ENCODE data around the gene NIPBL.
A peak's percentile ranks its signal among the peaks of the same experiment; 100 is the strongest.
"Not testable (repeated sequence)": the region's sequence is repeated elsewhere in the genome, so short reads cannot be mapped to it uniquely, and the experiment has no call there.

Gene NIPBL

GRCh38 chr5:37075399-37075950, 198.9 kb downstream of the NIPBL start:
- Histone ChIP-seq H3K36me3 (ENCODE audit: control insufficient read depth, insufficient read depth, low read length, severe bottlenecking) (peaks cover 20% of the 10 kb centered on the region), H3K9me3 (ENCODE audit: control insufficient read depth, low read length) (no peaks in the 10 kb centered on the region), H3K27me3 (replicated peaks; ENCODE audit: control insufficient read depth, insufficient read depth, low read length) (no peaks in the 10 kb centered on the region), H3K4me1 (ENCODE audit: control insufficient read depth, insufficient read depth, low read length) (peaks cover 20% of the 10 kb centered on the region), H3K4me3 (ENCODE audit: low read length) (no peak overlapping the region), H3K9ac (ENCODE audit: low read length) (no peak overlapping the region)
- DNase-seq (ENCODE audit: low read depth) = no peak

- Histone ChIP-seq H3K4me1 (ENCODE audit: control insufficient read depth, insufficient read depth, low read length) (peaks cover 13% of the 10 kb centered on the region), H3K9ac (ENCODE audit: low read length) (no peak overlapping the region), H3K4me3 (ENCODE audit: low read length) (no peak overlapping the region), H3K27me3 (replicated peaks; ENCODE audit: control insufficient read depth, insufficient read depth, low read length) (no peaks in the 10 kb centered on the region), H3K36me3 (ENCODE audit: control insufficient read depth, insufficient read depth, low read length, severe bottlenecking) (peaks cover 27% of the 10 kb centered on the region), H3K9me3 (ENCODE audit: control insufficient read depth, low read length) (no peaks in the 10 kb centered on the region)
- DNase-seq (ENCODE audit: low read depth) = no peak
Observed at GRCh38 chr5:37077146-37077545, 200.6 kb downstream of the NIPBL start.

- no peak for DNase-seq (ENCODE audit: low read depth)
- Histone ChIP-seq H3K27me3 (replicated peaks; ENCODE audit: control insufficient read depth, insufficient read depth, low read length) (no peaks in the 10 kb centered on the region), H3K4me1 (ENCODE audit: control insufficient read depth, insufficient read depth, low read length) (peaks cover 1% of the 10 kb centered on the region), H3K9ac (ENCODE audit: low read length) (no peak overlapping the region), H3K36me3 (ENCODE audit: control insufficient read depth, insufficient read depth, low read length, severe bottlenecking) (peaks cover 36% of the 10 kb centered on the region), H3K4me3 (ENCODE audit: low read length) (no peak overlapping the region), H3K9me3 (ENCODE audit: control insufficient read depth, low read length) (no peaks in the 10 kb centered on the region)
Observed at GRCh38 chr5:37080697-37081096, 204.1 kb downstream of the NIPBL start.

- peaks cover 34% of the 10 kb centered on the region for H3K36me3 ChIP-seq (ENCODE audit: control insufficient read depth, insufficient read depth, low read length, severe bottlenecking)
- not testable (repeated sequence) for H3K4me1 ChIP-seq (ENCODE audit: control insufficient read depth, insufficient read depth, low read length)
Observed at GRCh38 chr5:37082977-37083376, 206.4 kb downstream of the NIPBL start.

GRCh38 chr5:37086026-37086425, 209.5 kb downstream of the NIPBL start:
- H3K9ac ChIP-seq (ENCODE audit: low read length); H3K27me3 ChIP-seq (replicated peaks; ENCODE audit: control insufficient read depth, insufficient read depth, low read length); H3K4me3 ChIP-seq (ENCODE audit: low read length); H3K9me3 ChIP-seq (ENCODE audit: control insufficient read depth, low read length); H3K4me1 ChIP-seq (ENCODE audit: control insufficient read depth, insufficient read depth, low read length): not testable (repeated sequence)
- peaks cover 11% of the 10 kb centered on the region for H3K36me3 ChIP-seq (ENCODE audit: control insufficient read depth, insufficient read depth, low read length, severe bottlenecking)
- peak; percentile 18 for DNase-seq (ENCODE audit: low read depth)

More at GRCh38 chr5:37082977-37083376, 206.4 kb downstream of the NIPBL start:
- H3K4me3 ChIP-seq (ENCODE audit: low read length); DNase-seq (ENCODE audit: low read depth); H3K9ac ChIP-seq (ENCODE audit: low read length); H3K9me3 ChIP-seq (ENCODE audit: control insufficient read depth, low read length); H3K27me3 ChIP-seq (replicated peaks; ENCODE audit: control insufficient read depth, insufficient read depth, low read length): not testable (repeated sequence)

- peak; percentile 17 for DNase-seq (ENCODE audit: low read depth)
- no peak overlapping the region for H3K4me3 ChIP-seq (ENCODE audit: low read length)
Observed at GRCh38 chr5:37086466-37087173, 210.1 kb downstream of the NIPBL start.

GRCh38 chr5:37088009-37088408, 211.4 kb downstream of the NIPBL start:
- H3K9me3 ChIP-seq (ENCODE audit: control insufficient read depth, low read length) = no peaks in the 10 kb centered on the region
- no peak for DNase-seq (ENCODE audit: low read depth)
- H3K4me1 ChIP-seq (ENCODE audit: control insufficient read depth, insufficient read depth, low read length) = no peaks in the 10 kb centered on the region
- H3K36me3 ChIP-seq (ENCODE audit: control insufficient read depth, insufficient read depth, low read length, severe bottlenecking) = peaks cover 10% of the 10 kb centered on the region
- no peak overlapping the region for H3K4me3 ChIP-seq (ENCODE audit: low read length)
- H3K27me3 ChIP-seq (replicated peaks; ENCODE audit: control insufficient read depth, insufficient read depth, low read length) = no peaks in the 10 kb centered on the region
- H3K9ac ChIP-seq (ENCODE audit: low read length) = no peak overlapping the region

More at GRCh38 chr5:37086466-37087173, 210.1 kb downstream of the NIPBL start:
- no peaks in the 10 kb centered on the region for H3K27me3 ChIP-seq (replicated peaks; ENCODE audit: control insufficient read depth, insufficient read depth, low read length)
- H3K9me3 ChIP-seq (ENCODE audit: control insufficient read depth, low read length) = no peaks in the 10 kb centered on the region
- no peak overlapping the region for H3K9ac ChIP-seq (ENCODE audit: low read length)
- no peaks in the 10 kb centered on the region for H3K4me1 ChIP-seq (ENCODE audit: control insufficient read depth, insufficient read depth, low read length)
- peaks cover 10% of the 10 kb centered on the region for H3K36me3 ChIP-seq (ENCODE audit: control insufficient read depth, insufficient read depth, low read length, severe bottlenecking)

GRCh38 chr5:37090123-37090726, 213.7 kb downstream of the NIPBL start:
- H3K36me3 ChIP-seq (ENCODE audit: control insufficient read depth, insufficient read depth, low read length, severe bottlenecking) = peaks cover 4% of the 10 kb centered on the region
- no peak for DNase-seq (ENCODE audit: low read depth)
- H3K4me1 ChIP-seq (ENCODE audit: control insufficient read depth, insufficient read depth, low read length) = no peaks in the 10 kb centered on the region
- H3K9me3 ChIP-seq (ENCODE audit: control insufficient read depth, low read length) = no peaks in the 10 kb centered on the region
- no peaks in the 10 kb centered on the region for H3K27me3 ChIP-seq (replicated peaks; ENCODE audit: control insufficient read depth, insufficient read depth, low read length)
- no peak overlapping the region for H3K9ac ChIP-seq (ENCODE audit: low read length)
- no peak overlapping the region for H3K4me3 ChIP-seq (ENCODE audit: low read length)

GRCh38 chr5:37090781-37091180, 214.2 kb downstream of the NIPBL start:
- no peak for DNase-seq (ENCODE audit: low read depth)
- H3K36me3 ChIP-seq (ENCODE audit: control insufficient read depth, insufficient read depth, low read length, severe bottlenecking) = no peaks in the 10 kb centered on the region
- H3K9ac ChIP-seq (ENCODE audit: low read length) = no peak overlapping the region
- H3K4me1 ChIP-seq (ENCODE audit: control insufficient read depth, insufficient read depth, low read length) = no peaks in the 10 kb centered on the region
- no peak overlapping the region for H3K4me3 ChIP-seq (ENCODE audit: low read length)
- H3K9me3 ChIP-seq (ENCODE audit: control insufficient read depth, low read length) = no peaks in the 10 kb centered on the region
- no peaks in the 10 kb centered on the region for H3K27me3 ChIP-seq (replicated peaks; ENCODE audit: control insufficient read depth, insufficient read depth, low read length)

GRCh38 chr5:37093795-37094194, 217.2 kb downstream of the NIPBL start:
- H3K36me3 ChIP-seq (ENCODE audit: control insufficient read depth, insufficient read depth, low read length, severe bottlenecking); H3K9ac ChIP-seq (ENCODE audit: low read length); DNase-seq (ENCODE audit: low read depth); H3K4me3 ChIP-seq (ENCODE audit: low read length); H3K27me3 ChIP-seq (replicated peaks; ENCODE audit: control insufficient read depth, insufficient read depth, low read length); H3K9me3 ChIP-seq (ENCODE audit: control insufficient read depth, low read length); H3K4me1 ChIP-seq (ENCODE audit: control insufficient read depth, insufficient read depth, low read length): not testable (repeated sequence)

- Histone ChIP-seq H3K9me3 (ENCODE audit: control insufficient read depth, low read length) (peaks cover 15% of the 10 kb centered on the region), H3K36me3 (ENCODE audit: control insufficient read depth, insufficient read depth, low read length, severe bottlenecking) (peaks cover 15% of the 10 kb centered on the region)
- H3K4me1 ChIP-seq (ENCODE audit: control insufficient read depth, insufficient read depth, low read length); H3K27me3 ChIP-seq (replicated peaks; ENCODE audit: control insufficient read depth, insufficient read depth, low read length); H3K9ac ChIP-seq (ENCODE audit: low read length); H3K4me3 ChIP-seq (ENCODE audit: low read length); DNase-seq (ENCODE audit: low read depth): not testable (repeated sequence)
Observed at GRCh38 chr5:37099267-37099666, 222.7 kb downstream of the NIPBL start.
